Peyer's patch (tissue), 4 donors: ENCODE results near the gene GMPR2.

Source experiments
- CTCF ChIP-seq, 6 experiments: fragments of 450-650 bp in 4 of 6; fragments of 200-600 bp in 2 of 6; sonication (generic) in 1 of 6; IDR thresholded peaks; one replicate each; pipeline ENCODE4 v1.5.1; 2017 to 2019; ENCODE audit warnings: antibody characterized with exemption in 6 of 6, mild to moderate bottlenecking in 3 of 6, moderate library complexity in 1 of 6
- POLR2A ChIP-seq, 2 donors: fragments of 450-650 bp; IDR thresholded peaks; one replicate each; pipeline ENCODE4 v1.5.1; 2017; ENCODE audit warnings: antibody characterized with exemption in 2 of 2, mild to moderate bottlenecking in 2 of 2, moderate library complexity in 2 of 2

GRCh38 chr14:24233538-24233866 is 773 bp downstream of the GMPR2 start:
- no peak for TF ChIP-seq POLR2A (IDR thresholded peaks at IDR 0.05)
- no peak for TF ChIP-seq CTCF (IDR thresholded peaks at IDR 0.05)
